GM12873 (cell line): ENCODE data around the gene TMEM200B.

Experiments
- CTCF ChIP-seq: IDR thresholded peaks from 2 replicates; pipeline ENCODE4 v1.5.1; 2012; ENCODE audit warnings: low read depth, mild to moderate bottlenecking, moderate library complexity, low read length, control low read depth; ENCODE audit not compliant: insufficient read depth; ENCODE audit errors: missing control alignments

TMEM200B gene

GRCh38 chr1:29164588-29164987 lies 40.9 kb upstream of the TMEM200B start:
- no peak for TF ChIP-seq CTCF

- no peak for TF ChIP-seq CTCF
These were observed 38.9 kb upstream of the TMEM200B start for GRCh38 chr1:29162476-29163138.

GRCh38 chr1:29162025-29162424 lies 38.3 kb upstream of the TMEM200B start:
- TF ChIP-seq CTCF: no peak

GRCh38 chr1:29159773-29160172 lies 36.1 kb upstream of the TMEM200B start:
- TF ChIP-seq CTCF: no peak

GRCh38 chr1:29157269-29157601 lies 33.5 kb upstream of the TMEM200B start:
- no peak for TF ChIP-seq CTCF

GRCh38 chr1:29156543-29157268 lies 33.0 kb upstream of the TMEM200B start:
- no peak for TF ChIP-seq CTCF

GRCh38 chr1:29152046-29152805 lies 28.5 kb upstream of the TMEM200B start:
- TF ChIP-seq CTCF: no peak
